G401.6 (cell line): ENCODE measurements around the gene ADARB2.

Source experiments
- FAIRE-seq: peaks from 2 replicates; lab custom pipeline; 2012; peaks lifted over from hg19 to GRCh38; lab: Jason Lieb, UNC

ADARB2 gene

GRCh38 chr10:1567152-1567551 is 170.2 kb downstream of the ADARB2 start:
- no peak for FAIRE-seq

GRCh38 chr10:1564791-1565190 is 172.5 kb downstream of the ADARB2 start:
- no peak for FAIRE-seq

DNA sequence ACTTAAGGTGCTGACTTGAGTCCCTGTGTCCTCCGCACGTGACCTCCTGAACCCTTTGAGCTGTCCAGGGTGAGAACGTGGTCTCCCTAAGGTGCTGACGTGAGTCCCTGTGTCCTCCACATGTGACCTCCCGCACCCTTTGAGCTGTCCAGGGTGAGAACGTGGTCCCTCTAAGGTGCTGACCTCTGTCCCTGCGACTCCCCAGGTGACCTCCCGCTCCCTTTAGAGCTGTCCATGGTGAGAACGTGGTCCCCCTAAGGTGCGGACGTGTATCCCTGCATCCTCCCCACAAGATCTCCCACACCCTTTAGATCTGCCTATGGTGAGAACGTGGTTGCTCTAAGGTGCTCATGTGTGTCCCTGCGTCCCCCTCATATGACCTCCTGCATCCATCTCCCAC is 174.3 kb downstream of the ADARB2 start:
- FAIRE-seq = no peak

DNA sequence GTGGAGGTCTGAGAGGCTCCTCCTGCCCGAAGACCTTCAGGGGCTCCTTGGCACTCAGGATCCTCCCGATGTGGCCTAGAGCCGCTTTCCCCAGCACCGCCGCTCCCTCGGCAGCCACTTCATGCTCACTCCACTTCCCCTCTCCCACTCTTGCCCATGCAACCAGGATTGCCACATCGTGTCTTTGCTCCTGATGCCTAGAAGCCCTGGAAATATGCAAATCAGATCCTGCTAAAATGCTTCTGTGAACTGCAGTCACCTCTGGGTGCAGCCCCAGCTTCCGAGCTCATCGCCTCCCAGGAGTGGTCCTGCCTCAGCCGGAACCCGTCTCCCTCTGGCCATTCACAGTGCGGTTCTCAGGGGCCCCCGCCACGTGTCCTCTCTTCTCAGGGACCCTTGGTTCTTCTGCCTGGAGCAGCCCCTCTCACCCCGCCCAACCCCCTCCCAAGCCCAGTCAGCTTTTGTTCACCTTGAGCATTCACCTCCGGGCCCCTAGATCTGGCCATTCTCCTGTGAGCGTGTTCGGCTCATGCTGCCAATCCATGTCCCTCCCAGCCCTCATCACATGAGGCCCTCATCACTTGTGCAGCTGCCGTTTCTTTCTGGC is 175.5 kb downstream of the ADARB2 start:
- FAIRE-seq = no peak

GRCh38 chr10:1560535-1561192 is 176.7 kb downstream of the ADARB2 start:
- no peak for FAIRE-seq

DNA sequence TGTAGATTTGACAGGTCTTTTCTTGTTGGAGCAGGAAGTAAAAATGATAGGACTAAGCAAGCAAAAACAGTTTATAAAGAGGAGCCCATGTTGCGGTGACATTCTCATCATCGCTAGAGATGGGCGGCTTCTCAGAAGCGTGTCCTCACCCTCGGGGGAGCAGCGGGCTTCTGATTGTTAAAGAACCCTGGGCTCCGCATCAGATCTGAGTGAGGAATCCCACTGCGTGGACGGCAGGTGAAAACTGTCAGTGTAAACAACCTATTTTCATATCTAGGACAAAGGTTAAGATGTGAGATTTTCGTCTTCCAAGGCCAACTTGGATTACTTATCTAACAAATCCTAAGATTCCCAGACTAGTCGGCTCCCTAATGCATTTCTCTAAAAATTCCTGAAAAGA is 177.6 kb downstream of the ADARB2 start:
- no peak for FAIRE-seq

DNA sequence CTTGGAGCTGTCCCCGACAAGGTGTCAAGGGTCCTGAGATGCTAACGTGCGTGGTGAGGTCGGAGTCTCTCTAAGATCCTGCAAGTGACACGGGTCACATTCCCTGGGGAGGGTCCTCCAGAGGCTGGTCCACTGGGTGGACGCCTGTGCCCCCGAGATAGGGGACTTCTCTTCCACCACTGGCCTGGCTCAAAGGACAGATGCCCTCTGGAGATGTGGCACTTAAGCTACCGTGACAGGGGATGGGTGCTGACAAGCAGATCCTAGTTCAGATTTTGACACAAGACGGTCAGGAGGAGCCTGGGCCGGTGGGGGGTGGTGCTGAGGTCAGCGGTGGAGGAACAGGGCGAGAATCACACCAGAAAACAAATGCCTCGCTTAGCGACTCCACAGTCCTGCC is 178.0 kb downstream of the ADARB2 start:
- no peak for FAIRE-seq

DNA sequence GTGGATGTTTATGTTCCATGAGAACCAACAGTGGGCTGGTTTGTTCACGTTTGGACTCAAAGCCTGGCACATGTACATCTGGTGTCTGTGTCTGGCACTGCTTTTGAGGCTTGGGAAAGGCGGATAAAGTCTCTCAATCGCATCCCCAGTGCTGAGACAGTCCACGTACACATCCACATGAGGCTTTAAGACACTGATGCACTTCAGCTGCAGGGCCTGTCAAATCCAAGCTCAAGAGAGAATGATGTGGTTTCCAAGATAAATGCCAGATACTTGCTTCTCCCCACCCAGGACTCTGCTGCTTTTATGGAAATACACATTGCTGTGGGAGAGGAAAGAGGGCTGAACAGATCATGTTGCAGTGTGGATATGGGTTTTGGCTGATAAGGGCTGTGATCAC is 178.4 kb downstream of the ADARB2 start:
- no peak for FAIRE-seq

DNA sequence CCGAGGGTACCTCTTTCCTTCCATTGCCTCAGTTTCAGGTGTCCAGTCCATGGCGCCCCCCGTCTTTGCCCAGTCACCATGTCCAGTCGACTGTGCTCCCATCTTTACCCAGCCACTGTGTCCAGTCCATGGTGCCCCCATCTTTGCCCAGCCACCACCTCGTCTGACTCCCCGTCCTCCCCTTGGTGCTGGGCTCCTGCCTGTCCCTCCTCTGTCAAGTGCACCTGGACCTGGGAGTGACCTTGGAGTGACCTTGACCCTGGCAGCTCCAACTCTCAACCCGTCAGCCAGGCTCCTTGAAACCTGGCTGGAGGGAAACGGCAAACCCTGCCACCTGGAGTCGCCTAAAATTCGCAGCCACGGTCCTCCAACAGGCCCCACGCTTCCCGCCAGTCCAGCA is 180.2 kb downstream of the ADARB2 start:
- FAIRE-seq = no peak

- FAIRE-seq = no peak
Observed at GRCh38 chr10:1556496-1556895, 180.8 kb downstream of the ADARB2 start.

- no peak for FAIRE-seq
Observed at GRCh38 chr10:1553951-1554350, 183.4 kb downstream of the ADARB2 start.

DNA sequence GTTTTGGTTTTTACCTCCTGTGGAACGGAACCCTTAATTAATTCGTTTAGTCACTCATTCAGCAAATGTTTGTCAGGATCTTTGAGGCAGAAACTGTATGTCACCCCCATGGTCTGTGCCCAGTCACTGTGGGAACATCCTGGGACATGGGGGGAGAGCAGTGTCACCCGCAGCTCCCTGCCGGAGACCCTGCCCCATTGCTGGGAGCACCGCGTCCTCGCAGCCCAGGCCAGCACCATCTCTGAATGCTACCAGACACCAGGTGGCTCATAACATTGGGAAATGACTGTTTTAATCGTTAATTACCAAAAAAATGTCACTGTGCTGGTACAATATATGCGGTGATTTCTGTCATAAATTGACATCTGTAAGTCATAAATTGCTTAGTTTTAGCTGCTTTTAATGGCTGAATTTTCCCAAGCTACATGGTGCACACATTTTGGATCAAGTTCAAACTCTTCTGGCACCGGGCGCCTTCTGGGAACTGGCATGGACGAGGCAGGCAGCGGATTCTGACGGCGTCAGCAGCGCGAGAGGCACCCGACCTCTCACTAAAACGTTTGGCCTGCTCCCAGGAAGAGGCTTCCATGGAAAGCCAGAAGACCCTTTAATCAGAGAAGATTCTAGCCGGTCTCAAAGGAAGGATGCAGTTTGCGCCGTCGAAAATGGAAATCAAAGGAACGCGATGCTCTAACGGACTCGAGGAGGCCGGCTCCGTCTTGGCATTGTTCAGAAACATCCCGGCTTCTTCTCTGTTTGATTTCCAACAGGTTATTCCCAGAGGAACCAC is 184.2 kb downstream of the ADARB2 start:
- FAIRE-seq = no peak

GRCh38 chr10:1552406-1552805 is 184.9 kb downstream of the ADARB2 start:
- FAIRE-seq = no peak

DNA sequence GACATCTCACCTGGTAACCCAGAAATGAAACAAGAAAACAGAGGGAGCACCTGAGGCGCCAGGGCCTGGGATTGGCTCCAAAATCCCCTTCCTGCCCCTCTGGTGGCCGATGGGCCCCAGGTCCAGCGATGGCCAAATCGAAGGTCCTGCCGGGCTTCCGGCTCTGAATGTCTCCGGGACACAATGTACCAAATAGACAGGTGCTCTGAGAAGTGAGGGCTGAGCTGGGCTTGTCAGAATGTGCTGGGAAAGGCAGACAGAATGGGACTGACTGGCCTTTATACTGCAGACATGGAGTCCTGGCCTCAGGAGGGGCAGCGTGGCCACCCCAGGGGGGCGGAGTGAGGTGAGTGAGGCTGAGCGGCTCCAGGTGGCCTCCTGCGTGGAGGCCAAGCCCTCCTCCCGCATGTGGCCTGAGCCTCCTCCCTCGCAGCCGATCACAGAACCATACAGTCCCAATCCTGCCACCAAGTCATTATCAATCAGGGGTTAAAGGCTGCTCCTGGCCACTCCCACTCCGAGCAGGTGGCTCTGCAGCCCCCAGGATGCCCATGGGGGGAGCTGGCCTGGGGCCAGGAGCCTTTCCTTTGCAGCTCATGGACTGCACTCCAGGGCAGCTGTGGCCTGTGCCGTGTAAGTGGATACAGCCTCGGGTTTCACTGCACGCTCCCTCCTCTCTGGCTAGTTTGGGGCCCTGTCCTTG is 185.5 kb downstream of the ADARB2 start:
- FAIRE-seq = no peak

DNA sequence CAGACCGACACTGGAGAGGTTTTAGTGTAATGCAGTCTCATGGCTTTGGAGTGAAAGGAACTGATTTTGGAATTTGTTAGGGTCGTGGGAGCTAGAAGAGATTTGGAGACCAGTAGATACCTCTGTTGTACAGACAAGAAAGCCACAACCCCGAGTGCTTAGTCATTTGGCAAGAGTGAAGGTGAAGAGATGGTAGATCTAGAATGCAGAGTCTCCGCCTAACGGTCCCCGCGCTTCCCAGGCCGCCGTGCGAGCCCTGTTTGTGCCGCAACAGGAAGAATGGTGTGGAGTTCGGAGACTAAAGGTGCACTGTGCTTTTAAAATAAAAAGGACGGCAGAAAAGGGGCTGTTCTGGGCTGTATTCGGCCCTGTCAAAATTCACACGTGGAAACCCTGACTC is 186.7 kb downstream of the ADARB2 start:
- FAIRE-seq = no peak

GRCh38 chr10:1550291-1550595 is 187.1 kb downstream of the ADARB2 start:
- no peak for FAIRE-seq

- no peak for FAIRE-seq
Observed at GRCh38 chr10:1549591-1550290, 187.6 kb downstream of the ADARB2 start.

- FAIRE-seq = no peak
Observed at GRCh38 chr10:1548596-1548995, 188.7 kb downstream of the ADARB2 start.

GRCh38 chr10:1548146-1548545 is 189.2 kb downstream of the ADARB2 start:
- no peak for FAIRE-seq

GRCh38 chr10:1546431-1547110 is 190.8 kb downstream of the ADARB2 start:
- no peak for FAIRE-seq

- no peak for FAIRE-seq
Observed at GRCh38 chr10:1545524-1545923, 191.8 kb downstream of the ADARB2 start.

GRCh38 chr10:1544929-1545328 is 192.4 kb downstream of the ADARB2 start:
- no peak for FAIRE-seq
